KMS-11 (cell line): ENCODE results near the gene IFNG.

Source experiments
- H2AFZ ChIP-seq: fragments of 200-600 bp; sonication (generic); 2 replicates; pipeline ENCODE4 v1.6.1; 2016; ENCODE audit warnings: antibody characterized with exemption, mixed run types, low read depth
- H3K27ac ChIP-seq: fragments of 200-600 bp; sonication (generic); 2 replicates; pipeline ENCODE4 v1.6.1; 2016; ENCODE audit warnings: mild to moderate bottlenecking, mixed run types
- H3K27me3 ChIP-seq: fragments of 200-600 bp; sonication (generic); 2 replicates; pipeline ENCODE4 v1.6.1; 2017; ENCODE audit warnings: mild to moderate bottlenecking, low read depth, mixed run types, moderate library complexity; ENCODE audit not compliant: insufficient read depth
- H3K36me3 ChIP-seq: fragments of 200-600 bp; sonication (generic); 2 replicates; pipeline ENCODE4 v1.6.1; 2017; ENCODE audit warnings: mild to moderate bottlenecking, mixed run types; ENCODE audit not compliant: insufficient read depth
- H3K4me1 ChIP-seq: fragments of 200-600 bp; sonication (generic); 2 replicates; pipeline ENCODE4 v1.6.1; 2016; ENCODE audit warnings: mild to moderate bottlenecking, low read depth, mixed run types; ENCODE audit not compliant: poor library complexity, severe bottlenecking
- H3K4me2 ChIP-seq: fragments of 200-600 bp; sonication (generic); 2 replicates; pipeline ENCODE4 v1.7.0; 2016; ENCODE audit warnings: mild to moderate bottlenecking, mixed run types
- H3K4me3 ChIP-seq: fragments of 200-600 bp; sonication (generic); IDR thresholded peaks from 2 replicates; pipeline ENCODE4 v1.6.1; 2017; ENCODE audit warnings: low read depth, low read length, mixed read lengths; ENCODE audit not compliant: insufficient read depth
- H3K79me2 ChIP-seq: fragments of 200-600 bp; sonication (generic); 2 replicates; pipeline ENCODE4 v1.6.1; 2016; ENCODE audit warnings: low read depth, mixed run types; ENCODE audit not compliant: insufficient read depth
- H3K9ac ChIP-seq: fragments of 200-600 bp; sonication (generic); 2 replicates; pipeline ENCODE4 v1.6.1; 2016; ENCODE audit warnings: mild to moderate bottlenecking, mixed run types
- H4K20me1 ChIP-seq: fragments of 200-600 bp; sonication (generic); 2 replicates; pipeline ENCODE4 v1.6.1; 2016; ENCODE audit warnings: mild to moderate bottlenecking, mixed run types; ENCODE audit not compliant: insufficient read depth
- CTCF ChIP-seq: fragments of 200-600 bp; sonication (generic); conservative IDR thresholded peaks from 2 replicates; pipeline ENCODE4 v1.6.1; 2017; ENCODE audit warnings: low read depth, mild to moderate bottlenecking, antibody characterized with exemption, low read length, moderate library complexity, mixed read lengths

Gene IFNG

DNA sequence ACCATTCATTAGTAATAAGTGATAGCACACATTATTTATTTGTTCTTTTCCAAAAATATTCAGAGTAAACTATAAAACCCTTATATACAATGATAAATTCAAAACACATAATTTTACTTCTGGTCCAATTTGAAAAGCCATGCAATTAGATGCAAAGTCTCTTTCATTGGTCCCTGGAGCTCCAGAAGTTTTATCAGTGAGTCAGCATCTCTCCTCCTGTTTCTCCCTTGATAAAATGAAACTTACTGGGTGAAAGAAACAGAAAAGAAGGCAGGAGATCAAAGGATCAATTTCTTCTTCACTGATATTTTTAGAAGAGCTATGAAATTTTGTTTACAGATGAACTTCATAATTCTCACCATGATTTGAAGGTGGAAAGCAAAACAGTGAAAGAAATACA is 47.5 kb downstream of the IFNG start:
- Histone ChIP-seq H3K9ac (no peak overlapping the region), H3K27me3 (no peaks in the 10 kb centered on the region), H4K20me1 (no peaks in the 10 kb centered on the region), H3K4me3 (no peak overlapping the region), H3K4me2 (no peak overlapping the region), H3K36me3 (no peaks in the 10 kb centered on the region), H3K27ac (no peak overlapping the region), H3K4me1 (peaks cover 6% of the 10 kb centered on the region), H2AFZ (no peak overlapping the region), H3K79me2 (no peaks in the 10 kb centered on the region)
- no peak for TF ChIP-seq CTCF

- Histone ChIP-seq H3K36me3 (no peaks in the 10 kb centered on the region), H3K27me3 (no peaks in the 10 kb centered on the region), H3K4me2 (no peak overlapping the region), H3K4me1 (peaks cover 6% of the 10 kb centered on the region), H2AFZ (no peak overlapping the region), H3K79me2 (no peaks in the 10 kb centered on the region), H3K9ac (no peak overlapping the region), H3K27ac (no peak overlapping the region), H3K4me3 (no peak overlapping the region), H4K20me1 (no peaks in the 10 kb centered on the region)
- no peak for TF ChIP-seq CTCF
Observed at GRCh38 chr12:68109444-68110217, 49.9 kb downstream of the IFNG start.

GRCh38 chr12:68109001-68109400 is 50.5 kb downstream of the IFNG start:
- Histone ChIP-seq H3K36me3 (no peaks in the 10 kb centered on the region), H2AFZ (no peak overlapping the region), H3K27ac (no peak overlapping the region), H3K79me2 (no peaks in the 10 kb centered on the region), H3K9ac (no peak overlapping the region), H3K4me1 (peaks cover 6% of the 10 kb centered on the region), H3K4me3 (no peak overlapping the region), H3K27me3 (no peaks in the 10 kb centered on the region), H4K20me1 (no peaks in the 10 kb centered on the region), H3K4me2 (no peak overlapping the region)
- TF ChIP-seq CTCF, result no peak

- Histone ChIP-seq H3K4me2 (no peak overlapping the region), H3K27me3 (no peaks in the 10 kb centered on the region), H3K27ac (no peak overlapping the region), H2AFZ (no peak overlapping the region), H4K20me1 (no peaks in the 10 kb centered on the region), H3K4me3 (no peak overlapping the region), H3K36me3 (no peaks in the 10 kb centered on the region), H3K4me1 (no peaks in the 10 kb centered on the region), H3K9ac (no peak overlapping the region), H3K79me2 (no peaks in the 10 kb centered on the region)
- TF ChIP-seq CTCF, result no peak
Observed at GRCh38 chr12:68106660-68107059, 52.9 kb downstream of the IFNG start.
